ENCODE results near the gene USHBP1. TPM values are rescaled to one million over a fixed set of nuclear protein-coding genes. Genes with fewer than 3 reads are reported as not detected.

Gene USHBP1
- total RNA-seq, 4 donors from 2014 or later, result 1.6 to 11.6 (median 2.5) TPM

GRCh38 chr19:17205237-17206140 lies 59.1 kb downstream of the USHBP1 start:
- H3K36me3 ChIP-seq, result peaks cover 0 to 79% (median 0%) of the 10 kb centered on the region in 3 donors
- DNase-seq, result peak; percentile 70 to 89 (median 80)

GRCh38 chr19:17202713-17203112 lies 61.8 kb downstream of the USHBP1 start:
- no peak for DNase-seq
- H3K27ac ChIP-seq, result no peak overlapping the region
- no peaks in the 10 kb centered on the region for H3K9me3 ChIP-seq
- H3K4me1 ChIP-seq, result no peaks in the 10 kb centered on the region
- TF ChIP-seq CTCF (IDR thresholded peaks at IDR 0.05) (no peak), POLR2A (IDR thresholded peaks at IDR 0.05) (no peak)
- no peak overlapping the region for H3K4me3 ChIP-seq
- H3K36me3 ChIP-seq, result peaks cover 0 to 79% (median 0%) of the 10 kb centered on the region in 3 donors
- no peaks in the 10 kb centered on the region for H3K27me3 ChIP-seq

More at GRCh38 chr19:17205237-17206140, 59.1 kb downstream of the USHBP1 start:
- Histone ChIP-seq H3K27ac (no peak overlapping the region), H3K4me1 (no peaks in the 10 kb centered on the region), H3K27me3 (no peaks in the 10 kb centered on the region), H3K4me3 (no peak overlapping the region), H3K9me3 (no peaks in the 10 kb centered on the region)
- TF ChIP-seq CTCF (IDR thresholded peaks at IDR 0.05) (peak; percentile 46 to 91 (median 69)), POLR2A (IDR thresholded peaks at IDR 0.05) (no peak)

- H3K4me1 ChIP-seq, result no peaks in the 10 kb centered on the region
- no peaks in the 10 kb centered on the region for H3K9me3 ChIP-seq
- TF ChIP-seq CTCF (IDR thresholded peaks at IDR 0.05) (no peak), POLR2A (IDR thresholded peaks at IDR 0.05) (no peak)
- DNase-seq, result no peak
- H3K36me3 ChIP-seq, result peaks cover 0 to 82% (median 0%) of the 10 kb centered on the region in 3 donors
- no peak overlapping the region for H3K4me3 ChIP-seq
- no peak overlapping the region for H3K27ac ChIP-seq
- no peaks in the 10 kb centered on the region for H3K27me3 ChIP-seq
Measured at GRCh38 chr19:17202249-17202648, 62.3 kb downstream of the USHBP1 start.

GRCh38 chr19:17200408-17201079 lies 64.0 kb downstream of the USHBP1 start:
- H3K36me3 ChIP-seq, result peaks cover 0 to 77% (median 0%) of the 10 kb centered on the region in 3 donors
- no peak overlapping the region for H3K27ac ChIP-seq
- no peaks in the 10 kb centered on the region for H3K4me1 ChIP-seq
- DNase-seq, result no peak
- H3K4me3 ChIP-seq, result no peak overlapping the region
- no peaks in the 10 kb centered on the region for H3K9me3 ChIP-seq
- TF ChIP-seq CTCF (IDR thresholded peaks at IDR 0.05) (no peak), POLR2A (IDR thresholded peaks at IDR 0.05) (no peak)
- no peaks in the 10 kb centered on the region for H3K27me3 ChIP-seq

Other genes starting within 250 kb of the USHBP1 start
- 10 to 100 TPM in 1 of 4 donors, 1 to 10 TPM in 3; 2.6 to 10.7 (median 5.2) TPM for gene CPAMD8, start 237.9 kb downstream of the USHBP1 start, total RNA-seq
- gene HAUS8, start 189.3 kb downstream of the USHBP1 start, total RNA-seq, result 10 to 100 TPM in 2 of 4 donors, 1 to 10 TPM in 2; 9.7 to 29.7 (median 10.1) TPM
- 100 to 1,000 TPM in 3 of 4 donors, 10 to 100 TPM in 1; 65.3 to 578 (median 143) TPM for gene MYO9B, start 189.0 kb downstream of the USHBP1 start, total RNA-seq
- 10 to 100 TPM in 3 of 4 donors, 1 to 10 TPM in 1; 7.7 to 13.6 (median 11.2) TPM for gene USE1, start 49.4 kb downstream of the USHBP1 start, total RNA-seq
- gene OCEL1, start 38.5 kb downstream of the USHBP1 start, total RNA-seq, result 10 to 100 TPM in 3 of 4 donors, 1 to 10 TPM in 1; 8.3 to 38.5 (median 30.8) TPM
- gene NR2F6, start 18.8 kb downstream of the USHBP1 start, total RNA-seq, result 100 to 1,000 TPM in 3 of 4 donors, 10 to 100 TPM in 1; 42.1 to 217 (median 142) TPM
- gene BABAM1, start 2.7 kb upstream of the USHBP1 start, total RNA-seq, result 100 to 1,000 TPM in 1 of 4 donors, 10 to 100 TPM in 3; 51.8 to 174 (median 59.2) TPM
- gene ANKLE1, start 17.2 kb upstream of the USHBP1 start, total RNA-seq, result 1 to 10 TPM in 1 of 4 donors, under 1 TPM in 2, not detected in 1; 0.18 to 1.3 (median 0.95) TPM
- 10 to 100 TPM in 1 of 4 donors, 1 to 10 TPM in 3; 2.1 to 14.1 (median 5.6) TPM for gene ABHD8, start 38.7 kb upstream of the USHBP1 start, total RNA-seq
- gene MRPL34, start 41.1 kb upstream of the USHBP1 start, total RNA-seq, result 100 to 1,000 TPM in 3 of 4 donors, 10 to 100 TPM in 1; 76.7 to 202 (median 196) TPM
- 10 to 100 TPM; 15.2 to 37.2 (median 23.9) TPM for gene DDA1, start 44.8 kb upstream of the USHBP1 start, total RNA-seq
- gene ANO8, start 70.1 kb upstream of the USHBP1 start, total RNA-seq, result 10 to 100 TPM; 10.3 to 18.9 (median 16.0) TPM
- gene GTPBP3, start 72.8 kb upstream of the USHBP1 start, total RNA-seq, result 10 to 100 TPM; 40.5 to 74.4 (median 57.7) TPM
- 10 to 100 TPM; 10.5 to 62.7 (median 18.7) TPM for gene PLVAP, start 112.6 kb upstream of the USHBP1 start, total RNA-seq
- not detected for gene CCDC194, start 129.5 kb upstream of the USHBP1 start, total RNA-seq
- 100 to 1,000 TPM in 1 of 4 donors, 10 to 100 TPM in 2, 1 to 10 TPM in 1; 9.6 to 101 (median 23.9) TPM for gene BST2, start 140.9 kb upstream of the USHBP1 start, total RNA-seq
- 10 to 100 TPM; 52.2 to 68.0 (median 64.1) TPM for gene MVB12A, start 155.3 kb upstream of the USHBP1 start, total RNA-seq
- gene TMEM221, start 183.9 kb upstream of the USHBP1 start, total RNA-seq, result not detected
- gene NXNL1, start 196.2 kb upstream of the USHBP1 start, total RNA-seq, result not detected
- 10 to 100 TPM in 2 of 4 donors, 1 to 10 TPM in 1, under 1 TPM in 1; 0.70 to 13.2 (median 8.3) TPM for gene SLC27A1, start 205.8 kb upstream of the USHBP1 start, total RNA-seq
- 100 to 1,000 TPM in 2 of 4 donors, 10 to 100 TPM in 2; 79.2 to 117 (median 104) TPM for gene PGLS, start 246.9 kb upstream of the USHBP1 start, total RNA-seq

Measured in Peyer's patch (tissue), 4 donors.